Neural cell (in vitro differentiated cells): ENCODE measurements around the gene MMP15. TPM values are rescaled to one million over a fixed set of nuclear protein-coding genes. Genes with fewer than 3 reads are reported as not detected.
A peak's percentile ranks its signal among the peaks of the same experiment; 100 is the strongest.

Experiments
- H2AFZ ChIP-seq: fragments of 200-600, 300-800 bp; sonication (generic), shearing (Covaris generic); 2 replicates; pipeline ENCODE4 v1.6.0; 2014; ENCODE audit warnings: low read depth, mild to moderate bottlenecking, antibody characterized with exemption, low read length, moderate library complexity
- H3F3A ChIP-seq: fragments of 200-600 bp; shearing (Covaris generic); 2 replicates; pipeline ENCODE4 v1.6.1; 2016; ENCODE audit warnings: mild to moderate bottlenecking, moderate library complexity, mixed read lengths, antibody characterized with exemption, low read length; ENCODE audit not compliant: insufficient read depth, poor library complexity, severe bottlenecking
- H3K27ac ChIP-seq: fragments of 200-600, 300-800 bp; sonication (generic), shearing (Covaris generic); 2 replicates; pipeline ENCODE4 v1.5.1; 2014; ENCODE audit warnings: mild to moderate bottlenecking, low read length, moderate library complexity
- H3K27me3 ChIP-seq: fragments of 300-800, 200-600 bp; sonication (generic), shearing (Covaris generic); 2 replicates; pipeline ENCODE4 v1.6.0; 2014; ENCODE audit warnings: mild to moderate bottlenecking, low read depth, low read length, moderate library complexity; ENCODE audit not compliant: insufficient read depth
- H3K36me3 ChIP-seq: fragments of 300-800, 200-600 bp; sonication (generic), shearing (Covaris generic); 2 replicates; pipeline ENCODE4 v1.5.1; 2014; ENCODE audit warnings: mild to moderate bottlenecking, antibody characterized with exemption, low read length, moderate library complexity; ENCODE audit not compliant: insufficient read depth
- H3K4me2 ChIP-seq: fragments of 300-800, 200-600 bp; sonication (generic), shearing (Covaris generic); 2 replicates; pipeline ENCODE4 v1.6.0; 2014; ENCODE audit warnings: mild to moderate bottlenecking, low read length
- H3K4me3 ChIP-seq: fragments of 300-800, 200-600 bp; sonication (generic), shearing (Covaris generic); 2 replicates; pipeline ENCODE4 v1.5.1; 2014; ENCODE audit warnings: mild to moderate bottlenecking, low read length, moderate library complexity
- H3K79me2 ChIP-seq: fragments of 200-600 bp; shearing (Covaris generic); replicated peaks from 2 replicates; pipeline ENCODE4 v1.6.0; 2014; ENCODE audit warnings: mild to moderate bottlenecking, low read length, moderate library complexity; ENCODE audit not compliant: insufficient read depth
- H3K9ac ChIP-seq: fragments of 300-800, 200-600 bp; sonication (generic), shearing (Covaris generic); 2 replicates; pipeline ENCODE4 v1.6.1; 2016; ENCODE audit warnings: mild to moderate bottlenecking, low read length, mixed read lengths
- H3K9me2 ChIP-seq: fragments of 200-600 bp; shearing (Covaris generic); 2 replicates; pipeline ENCODE4 v1.6.1; 2016; ENCODE audit warnings: mild to moderate bottlenecking, low read length, mixed read lengths; ENCODE audit not compliant: insufficient read depth
- H3K9me3 ChIP-seq: fragments of 200-600, 300-800 bp; sonication (generic), shearing (Covaris generic); 2 replicates; pipeline ENCODE4 v1.6.1; 2016; ENCODE audit warnings: mild to moderate bottlenecking, mixed run types, low read length, moderate library complexity, mixed read lengths
- H4K20me1 ChIP-seq: fragments of 200-600 bp; shearing (Covaris generic); 2 replicates; pipeline ENCODE4 v1.6.1; 2016; ENCODE audit warnings: mild to moderate bottlenecking, mixed run types; ENCODE audit not compliant: insufficient read depth
- CTCF ChIP-seq: fragments of 450-650 bp; IDR thresholded peaks from 2 replicates; pipeline ENCODE4 v1.5.1; 2014; ENCODE audit warnings: antibody characterized with exemption, mild to moderate bottlenecking, moderate library complexity; ENCODE audit not compliant: poor library complexity, severe bottlenecking
- EP300 ChIP-seq: fragments of 450-650 bp; conservative IDR thresholded peaks from 2 replicates; pipeline ENCODE4 v1.6.1; 2014; ENCODE audit warnings: antibody characterized with exemption, mild to moderate bottlenecking, moderate library complexity; ENCODE audit not compliant: poor library complexity, severe bottlenecking
- EZH2 ChIP-seq: fragments of 200-600, 300-800 bp; shearing (Covaris generic), sonication (generic); IDR thresholded peaks from 2 replicates; pipeline ENCODE4 v1.6.1; 2014; ENCODE audit warnings: antibody characterized with exemption, low read length, borderline replicate concordance, mild to moderate bottlenecking; ENCODE audit not compliant: insufficient read depth, poor library complexity, severe bottlenecking
- MXI1 ChIP-seq: fragments of 450-650 bp; conservative IDR thresholded peaks from 2 replicates; pipeline ENCODE4 v1.6.1; 2014; ENCODE audit warnings: antibody characterized with exemption, mild to moderate bottlenecking; ENCODE audit not compliant: poor library complexity, severe bottlenecking
- POLR2AphosphoS5 ChIP-seq: IDR thresholded peaks from 2 replicates; pipeline ENCODE4 v1.6.1; 2012
- RAD21 ChIP-seq: fragments of 450-650 bp; conservative IDR thresholded peaks from 2 replicates; pipeline ENCODE4 v1.6.1; 2014; ENCODE audit warnings: antibody characterized with exemption, mild to moderate bottlenecking, moderate library complexity
- REST ChIP-seq: IDR thresholded peaks from 2 replicates; pipeline ENCODE4 v1.6.1; 2012; ENCODE audit warnings: borderline replicate concordance
- SMC3 ChIP-seq: fragments of 450-650 bp; conservative IDR thresholded peaks from 2 replicates; pipeline ENCODE4 v1.6.1; 2014; ENCODE audit warnings: antibody characterized with exemption, mild to moderate bottlenecking, moderate library complexity; ENCODE audit not compliant: poor library complexity
- TAF1 ChIP-seq: IDR thresholded peaks from 2 replicates; pipeline ENCODE4 v1.6.1; 2012; ENCODE audit warnings: low read depth
- polyA plus RNA-seq: library from polyadenylated mRNA; depleted of rRNA; stranded (reverse); fragments of >200 nt; gene quantifications from 2 replicates; pipeline ENCODE4 v1.2.3, GENCODE V29; 2014

Gene MMP15
- polyA plus RNA-seq, 1 donor from 2014 or later = 18.5 TPM

GRCh38 chr16:57982385-57982784 is 43.2 kb upstream of the MMP15 start:
- H3K79me2 ChIP-seq = no peaks in the 10 kb centered on the region
- peaks cover 30% of the 10 kb centered on the region for H3K27me3 ChIP-seq
- no peak overlapping the region for H3K4me3 ChIP-seq
- no peak for TF ChIP-seq MXI1
- TF ChIP-seq EZH2 = no peak
- no peak for TF ChIP-seq EP300
- TF ChIP-seq REST = no peak
- no peak for TF ChIP-seq RAD21
- no peak for TF ChIP-seq CTCF
- TF ChIP-seq TAF1 = no peak
- no peak for TF ChIP-seq POLR2AphosphoS5
- no peak for TF ChIP-seq SMC3
- H3K9me2 ChIP-seq = no peaks in the 10 kb centered on the region
- no peak overlapping the region for H3K27ac ChIP-seq
- no peak overlapping the region for H2AFZ ChIP-seq
- no peaks in the 10 kb centered on the region for H4K20me1 ChIP-seq
- no peaks in the 10 kb centered on the region for H3F3A ChIP-seq
- no peak overlapping the region for H3K4me2 ChIP-seq
- no peak overlapping the region for H3K9ac ChIP-seq
- H3K9me3 ChIP-seq = no peaks in the 10 kb centered on the region
- H3K36me3 ChIP-seq = no peaks in the 10 kb centered on the region

- Histone ChIP-seq H4K20me1 (no peaks in the 10 kb centered on the region), H3K79me2 (no peaks in the 10 kb centered on the region), H3K4me3 (peak overlapping the region; percentile 68), H3K9ac (peak overlapping the region; percentile 45), H3K27me3 (peaks cover 30% of the 10 kb centered on the region), H3K36me3 (no peaks in the 10 kb centered on the region), H3K9me2 (no peaks in the 10 kb centered on the region), H3K9me3 (no peaks in the 10 kb centered on the region), H2AFZ (no peak overlapping the region), H3K4me2 (no peak overlapping the region), H3F3A (no peaks in the 10 kb centered on the region), H3K27ac (no peak overlapping the region)
- no peak for TF ChIP-seq TAF1
- TF ChIP-seq EP300 = no peak
- TF ChIP-seq SMC3 = no peak
- no peak for TF ChIP-seq MXI1
- TF ChIP-seq EZH2 = no peak
- TF ChIP-seq CTCF = no peak
- no peak for TF ChIP-seq REST
- no peak for TF ChIP-seq RAD21
- TF ChIP-seq POLR2AphosphoS5 = no peak
These were observed 40.9 kb upstream of the MMP15 start for GRCh38 chr16:57984443-57985203.
